Activated T-helper 2 cell treated with anti-CD3 and anti-CD28 coated beads, Interferon-gamma antibody, Interleukin-2, Interleukin-4, amounts not matched to agents 10 μg/mL and 5 μg/mL and 100 μg/mL, durations not matched to agents 14 hours and 24 hours and 36 hours (primary cell): Measurements from ENCODE around the gene KIT. TPM values are rescaled to one million over a fixed set of nuclear protein-coding genes. Genes with fewer than 3 reads are reported as not detected.

Source experiments
- DNase-seq: peaks from one replicate; pipeline ENCODE4 v3.0.0; 2021; ENCODE audit warnings: low spot score
- H3K27ac Mint-ChIP-seq: one replicate; pipeline ENCODE4 v1.8.0; 2021; ENCODE audit warnings: mixed read lengths
- H3K27me3 Mint-ChIP-seq: one replicate; pipeline ENCODE4 v1.8.0; 2021; ENCODE audit warnings: low read depth, mixed read lengths
- H3K36me3 Mint-ChIP-seq: one replicate; pipeline ENCODE4 v1.8.0; 2021; ENCODE audit warnings: low read depth, mixed read lengths
- H3K4me1 Mint-ChIP-seq: one replicate; pipeline ENCODE4 v1.8.0; 2021; ENCODE audit warnings: low read depth, mixed read lengths
- H3K4me3 Mint-ChIP-seq: one replicate; pipeline ENCODE4 v1.8.0; 2021; ENCODE audit warnings: low read depth, mild to moderate bottlenecking, moderate library complexity, mixed read lengths
- H3K9me3 Mint-ChIP-seq: one replicate; pipeline ENCODE4 v1.8.0; 2021; ENCODE audit warnings: mixed read lengths
- intact Hi-C: fragments of 100-400 bp; cut with micrococcal nuclease; formaldehyde crosslinking; loops from one replicate; pipeline ENCODE4 v1.15.1; 2023
- total RNA-seq: library from RNA; stranded (reverse); gene quantifications from 2 replicates; pipeline ENCODE4 v1.2.3, GENCODE V29; 2022

Gene KIT
- total RNA-seq, 1 donor from 2014 or later, result 0.55 TPM

DNA sequence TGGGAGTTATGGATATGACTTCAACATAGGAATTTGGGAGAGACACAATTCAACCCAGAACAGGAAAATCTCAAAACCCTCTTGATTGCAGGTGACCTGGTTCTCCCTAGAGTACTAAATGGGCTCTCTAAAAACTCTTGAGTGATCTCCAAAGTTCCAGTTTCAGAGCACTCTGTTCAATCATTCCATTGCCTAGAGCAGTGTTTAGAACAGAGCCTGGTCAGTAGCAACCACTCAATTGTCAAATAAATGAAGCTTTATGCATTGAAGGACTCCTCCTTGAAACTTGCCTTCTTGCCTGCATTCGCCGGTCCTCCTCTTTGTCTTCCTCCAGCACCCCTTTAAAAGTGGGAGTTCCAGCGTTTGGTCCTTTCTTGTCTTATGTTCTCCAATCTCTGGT lies 85.8 kb downstream of the KIT start:
- H3K27me3 Mint-ChIP-seq, result no peaks in the 10 kb centered on the region
- intact Hi-C loops, result no loop called here
- H3K36me3 Mint-ChIP-seq, result no peaks in the 10 kb centered on the region
- no peak for DNase-seq
- no peak overlapping the region for H3K4me3 Mint-ChIP-seq
- peaks cover 5% of the 10 kb centered on the region for H3K9me3 Mint-ChIP-seq
- peaks cover 10% of the 10 kb centered on the region for H3K4me1 Mint-ChIP-seq
- H3K27ac Mint-ChIP-seq, result no peak overlapping the region

GRCh38 chr4:54744487-54744886 lies 86.7 kb downstream of the KIT start:
- DNase-seq, result no peak
- H3K27me3 Mint-ChIP-seq, result no peaks in the 10 kb centered on the region
- H3K27ac Mint-ChIP-seq, result no peak overlapping the region
- H3K4me3 Mint-ChIP-seq, result no peak overlapping the region
- H3K9me3 Mint-ChIP-seq, result peaks cover 5% of the 10 kb centered on the region
- intact Hi-C loops, result no loop called here
- peaks cover 10% of the 10 kb centered on the region for H3K4me1 Mint-ChIP-seq
- no peaks in the 10 kb centered on the region for H3K36me3 Mint-ChIP-seq

DNA sequence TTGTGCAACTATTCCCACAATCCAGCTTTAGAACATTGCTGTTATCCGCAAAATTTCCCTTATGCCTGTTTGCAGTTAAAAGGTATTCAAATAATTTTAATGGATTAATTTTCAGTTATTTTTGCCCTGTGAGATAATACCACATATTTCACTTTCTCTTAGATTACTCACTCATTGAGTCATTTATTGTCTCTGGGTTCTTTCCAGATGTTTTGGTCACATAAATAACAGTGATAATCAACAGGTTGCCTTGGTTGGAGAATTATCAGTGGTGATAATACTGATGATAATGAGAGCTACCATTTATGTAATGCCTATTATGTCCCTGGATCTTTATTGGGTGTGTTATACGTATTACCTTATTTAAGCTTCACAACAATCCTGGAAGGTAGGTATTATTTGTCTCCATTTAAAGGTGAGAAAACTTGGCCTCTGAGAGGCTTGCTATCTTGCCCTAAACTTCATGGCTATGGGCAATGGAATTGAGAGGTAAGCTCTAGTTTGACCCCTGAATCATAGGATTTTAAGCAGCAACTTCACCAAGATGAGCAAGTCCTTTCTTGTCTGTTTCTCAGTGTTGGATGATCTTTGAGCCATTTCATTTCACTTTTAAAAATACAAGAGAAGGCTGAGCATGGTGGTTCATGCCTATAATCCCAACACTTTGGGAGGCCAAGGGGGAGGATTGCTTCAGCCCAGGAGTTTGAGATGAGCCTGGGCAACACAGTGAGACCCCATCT lies 87.4 kb downstream of the KIT start:
- DNase-seq, result no peak
- H3K36me3 Mint-ChIP-seq, result no peaks in the 10 kb centered on the region
- no peak overlapping the region for H3K27ac Mint-ChIP-seq
- peaks cover 10% of the 10 kb centered on the region for H3K4me1 Mint-ChIP-seq
- intact Hi-C loops, result no loop called here
- H3K4me3 Mint-ChIP-seq, result no peak overlapping the region
- peaks cover 5% of the 10 kb centered on the region for H3K9me3 Mint-ChIP-seq
- H3K27me3 Mint-ChIP-seq, result no peaks in the 10 kb centered on the region

GRCh38 chr4:54746218-54746617 lies 88.5 kb downstream of the KIT start:
- intact Hi-C loops, result no loop called here
- no peaks in the 10 kb centered on the region for H3K36me3 Mint-ChIP-seq
- peaks cover 5% of the 10 kb centered on the region for H3K9me3 Mint-ChIP-seq
- no peaks in the 10 kb centered on the region for H3K27me3 Mint-ChIP-seq
- no peak for DNase-seq
- no peak overlapping the region for H3K4me3 Mint-ChIP-seq
- peaks cover 10% of the 10 kb centered on the region for H3K4me1 Mint-ChIP-seq
- peak overlapping the region; percentile 24 for H3K27ac Mint-ChIP-seq

DNA sequence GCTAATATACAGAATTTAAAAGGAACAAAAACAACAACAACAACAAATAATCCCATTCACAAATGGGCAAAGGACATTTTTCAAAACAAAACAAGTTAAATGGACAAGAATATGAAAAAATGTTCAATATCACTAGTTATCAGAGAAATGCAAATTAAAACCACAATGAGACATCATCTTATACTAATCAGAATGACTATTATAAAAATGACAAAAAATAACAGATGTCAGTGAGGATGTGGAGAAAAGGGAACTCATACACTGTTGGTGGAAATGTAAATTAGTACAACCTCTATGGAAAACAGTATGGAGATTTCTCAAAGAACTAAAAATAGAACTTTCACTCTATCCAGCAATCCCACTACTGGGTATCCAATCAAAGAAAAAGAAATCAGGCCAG lies 92.6 kb downstream of the KIT start:
- Mint-ChIP-seq H3K27me3 (no peaks in the 10 kb centered on the region), H3K9me3 (no peaks in the 10 kb centered on the region), H3K4me3 (no peak overlapping the region), H3K4me1 (peaks cover 21% of the 10 kb centered on the region), H3K36me3 (no peaks in the 10 kb centered on the region), H3K27ac (no peak overlapping the region)
- intact Hi-C loops, result no loop called here
- no peak for DNase-seq

- DNase-seq, result no peak
- no peak overlapping the region for H3K27ac Mint-ChIP-seq
- H3K27me3 Mint-ChIP-seq, result no peaks in the 10 kb centered on the region
- H3K36me3 Mint-ChIP-seq, result no peaks in the 10 kb centered on the region
- H3K9me3 Mint-ChIP-seq, result no peaks in the 10 kb centered on the region
- intact Hi-C loops, result no loop called here
- H3K4me1 Mint-ChIP-seq, result peaks cover 11% of the 10 kb centered on the region
- no peak overlapping the region for H3K4me3 Mint-ChIP-seq
These were observed 96.6 kb downstream of the KIT start for GRCh38 chr4:54754394-54754793.

GRCh38 chr4:54764476-54764875 lies 106.7 kb downstream of the KIT start:
- Mint-ChIP-seq H3K4me1 (no peaks in the 10 kb centered on the region), H3K36me3 (no peaks in the 10 kb centered on the region), H3K4me3 (no peak overlapping the region), H3K9me3 (peaks cover 18% of the 10 kb centered on the region), H3K27ac (no peak overlapping the region), H3K27me3 (peaks cover 2% of the 10 kb centered on the region)
- DNase-seq, result no peak
- intact Hi-C loops, result no loop called here

DNA sequence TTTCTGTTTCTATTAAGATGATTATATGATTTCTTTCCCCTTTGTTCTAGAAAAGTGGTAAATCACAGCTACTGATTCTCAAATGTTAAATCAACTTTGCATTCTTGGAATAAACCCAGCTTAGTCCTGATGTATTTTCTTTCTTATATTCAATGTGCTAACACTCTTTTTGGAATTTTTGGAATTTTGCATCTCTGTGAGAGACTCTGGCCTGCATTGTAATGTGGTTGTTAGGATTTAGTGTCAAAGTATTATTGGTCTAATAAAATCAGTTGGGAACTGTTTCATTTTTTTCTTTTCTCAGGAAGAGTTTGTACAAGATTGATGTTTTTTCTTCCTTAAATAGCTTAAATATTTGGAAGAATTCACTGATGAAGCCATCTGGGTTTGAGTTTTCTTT lies 109.6 kb downstream of the KIT start:
- Mint-ChIP-seq H3K4me1 (no peaks in the 10 kb centered on the region), H3K27ac (no peak overlapping the region), H3K9me3 (peaks cover 7% of the 10 kb centered on the region), H3K4me3 (no peak overlapping the region), H3K27me3 (peaks cover 2% of the 10 kb centered on the region), H3K36me3 (no peaks in the 10 kb centered on the region)
- DNase-seq, result no peak
- intact Hi-C loops, result no loop called here

DNA sequence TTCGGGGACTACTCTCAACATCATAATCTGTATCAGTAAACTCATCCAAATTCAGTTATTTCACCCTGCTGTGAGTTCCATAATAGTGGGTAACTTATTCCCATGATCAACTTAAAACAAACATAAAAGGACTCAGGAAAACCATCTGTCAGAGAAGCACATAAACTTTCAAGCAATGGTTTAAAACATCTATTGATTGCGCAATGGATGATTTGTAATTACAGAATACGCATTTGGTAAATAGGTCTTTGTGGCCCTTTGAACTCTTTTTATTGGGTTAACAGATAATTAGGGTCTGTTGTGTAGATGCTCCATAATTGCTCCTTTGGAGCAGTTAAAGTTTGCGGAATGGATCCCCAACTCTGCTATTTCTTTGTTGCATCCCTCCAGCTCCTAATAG lies 115.3 kb downstream of the KIT start:
- Mint-ChIP-seq H3K9me3 (no peaks in the 10 kb centered on the region), H3K4me3 (no peak overlapping the region), H3K36me3 (no peaks in the 10 kb centered on the region), H3K27me3 (peaks cover 2% of the 10 kb centered on the region), H3K4me1 (no peaks in the 10 kb centered on the region), H3K27ac (no peak overlapping the region)
- intact Hi-C loops, result no loop called here
- no peak for DNase-seq

DNA sequence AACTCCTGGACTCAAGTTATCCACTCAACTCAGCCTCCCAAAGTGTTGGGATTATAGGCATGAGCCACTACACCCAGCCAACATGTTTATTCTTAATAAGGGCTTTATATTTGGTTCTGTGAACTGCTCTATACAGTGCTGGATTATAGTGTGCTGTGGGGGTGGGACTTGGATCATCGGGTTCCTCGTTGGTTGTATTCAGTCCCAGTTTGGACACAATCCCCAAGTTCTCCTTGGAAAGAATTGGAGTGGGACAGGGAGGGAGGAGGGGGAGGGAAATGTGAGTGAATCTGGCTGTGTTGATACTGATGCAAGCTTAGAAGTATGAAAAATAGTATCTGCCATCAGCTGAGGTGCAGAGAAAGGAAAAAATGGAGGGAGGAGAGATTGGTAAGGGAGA lies 121.3 kb downstream of the KIT start:
- Mint-ChIP-seq H3K27me3 (no peaks in the 10 kb centered on the region), H3K36me3 (no peaks in the 10 kb centered on the region), H3K9me3 (no peaks in the 10 kb centered on the region), H3K27ac (no peak overlapping the region), H3K4me3 (no peak overlapping the region), H3K4me1 (no peaks in the 10 kb centered on the region)
- intact Hi-C loops, result no loop called here
- no peak for DNase-seq

GRCh38 chr4:54779476-54780148 lies 121.9 kb downstream of the KIT start:
- no peak overlapping the region for H3K4me3 Mint-ChIP-seq
- no peak for DNase-seq
- intact Hi-C loops, result no loop called here
- H3K27me3 Mint-ChIP-seq, result no peaks in the 10 kb centered on the region
- H3K27ac Mint-ChIP-seq, result no peak overlapping the region
- no peaks in the 10 kb centered on the region for H3K4me1 Mint-ChIP-seq
- H3K9me3 Mint-ChIP-seq, result no peaks in the 10 kb centered on the region
- H3K36me3 Mint-ChIP-seq, result no peaks in the 10 kb centered on the region

GRCh38 chr4:54780149-54780495 lies 122.4 kb downstream of the KIT start:
- Mint-ChIP-seq H3K4me1 (no peaks in the 10 kb centered on the region), H3K36me3 (no peaks in the 10 kb centered on the region), H3K27ac (no peak overlapping the region), H3K27me3 (no peaks in the 10 kb centered on the region), H3K9me3 (no peaks in the 10 kb centered on the region), H3K4me3 (no peak overlapping the region)
- DNase-seq, result no peak
- intact Hi-C loops, result no loop called here

GRCh38 chr4:54781756-54782155 lies 124.0 kb downstream of the KIT start:
- Mint-ChIP-seq H3K27me3 (no peaks in the 10 kb centered on the region), H3K27ac (no peak overlapping the region), H3K36me3 (no peaks in the 10 kb centered on the region), H3K4me3 (no peak overlapping the region), H3K4me1 (no peaks in the 10 kb centered on the region), H3K9me3 (no peaks in the 10 kb centered on the region)
- DNase-seq, result no peak
- intact Hi-C loops, result no loop called here
